ENCODE results near the gene KATNAL1.
"Not testable (repeated sequence)": the region's sequence is repeated elsewhere in the genome, so short reads cannot be mapped to it uniquely, and the experiment has no call there.

The KATNAL1 gene

GRCh38 chr13:30212256-30212655 is 95.1 kb downstream of the KATNAL1 start:
- DNase-seq (ENCODE audit: low read depth in 2 of 2) = no peak

- no peak for DNase-seq (ENCODE audit: low read depth in 2 of 2)
These were observed 95.6 kb downstream of the KATNAL1 start for GRCh38 chr13:30211745-30212144.

- DNase-seq (ENCODE audit: low read depth in 2 of 2) = no peak
These were observed 102.8 kb downstream of the KATNAL1 start for GRCh38 chr13:30204564-30204963.

GRCh38 chr13:30196025-30196424 is 111.3 kb downstream of the KATNAL1 start:
- DNase-seq (ENCODE audit: low read depth in 2 of 2) = no peak

GRCh38 chr13:30194906-30195305 is 112.4 kb downstream of the KATNAL1 start:
- no peak for DNase-seq (ENCODE audit: low read depth in 2 of 2)

- DNase-seq (ENCODE audit: low read depth in 2 of 2) = no peak
These were observed 113.8 kb downstream of the KATNAL1 start for GRCh38 chr13:30193279-30194234.

GRCh38 chr13:30192320-30193093 is 114.8 kb downstream of the KATNAL1 start:
- DNase-seq (ENCODE audit: low read depth in 2 of 2) = no peak

GRCh38 chr13:30191491-30192100 is 115.8 kb downstream of the KATNAL1 start:
- no peak for DNase-seq (ENCODE audit: low read depth in 2 of 2)

- DNase-seq (ENCODE audit: low read depth in 2 of 2) = no peak
These were observed 120.5 kb downstream of the KATNAL1 start for GRCh38 chr13:30186634-30187415.

GRCh38 chr13:30181888-30182651 is 125.3 kb downstream of the KATNAL1 start:
- no peak for DNase-seq (ENCODE audit: low read depth in 2 of 2)

GRCh38 chr13:30179597-30180276 is 127.6 kb downstream of the KATNAL1 start:
- DNase-seq (ENCODE audit: low read depth in 2 of 2) = no peak

GRCh38 chr13:30178976-30179375 is 128.4 kb downstream of the KATNAL1 start:
- no peak for DNase-seq (ENCODE audit: low read depth in 2 of 2)

- DNase-seq (ENCODE audit: low read depth in 2 of 2) = no peak
These were observed 132.2 kb downstream of the KATNAL1 start for GRCh38 chr13:30175166-30175565.

- DNase-seq (ENCODE audit: low read depth in 2 of 2) = not testable (repeated sequence)
These were observed 133.1 kb downstream of the KATNAL1 start for GRCh38 chr13:30174250-30174649.

GRCh38 chr13:30173303-30173610 is 134.1 kb downstream of the KATNAL1 start:
- no peak for DNase-seq (ENCODE audit: low read depth in 2 of 2)

GRCh38 chr13:30172593-30173302 is 134.6 kb downstream of the KATNAL1 start:
- DNase-seq (ENCODE audit: low read depth in 2 of 2) = no peak

GRCh38 chr13:30170569-30170968 is 136.8 kb downstream of the KATNAL1 start:
- no peak for DNase-seq (ENCODE audit: low read depth in 2 of 2)

- no peak for DNase-seq (ENCODE audit: low read depth in 2 of 2)
These were observed 137.9 kb downstream of the KATNAL1 start for GRCh38 chr13:30169442-30169841.

GRCh38 chr13:30165796-30166195 is 141.6 kb downstream of the KATNAL1 start:
- no peak for DNase-seq (ENCODE audit: low read depth in 2 of 2)

- no peak for DNase-seq (ENCODE audit: low read depth in 2 of 2)
These were observed 142.3 kb downstream of the KATNAL1 start for GRCh38 chr13:30165071-30165470.
